ENCODE data around the gene C2CD4A. TPM values are rescaled to one million over a fixed set of nuclear protein-coding genes. Genes with fewer than 3 reads are reported as not detected.
A peak's percentile ranks its signal among the peaks of the same experiment; 100 is the strongest.

The C2CD4A gene
- total and polyA plus RNA-seq, 2 donors from 2014 or later, result 0.17 to 5.3 TPM

GRCh38 chr15:62112081-62112480, 45.3 kb downstream of the C2CD4A start:
- Histone ChIP-seq H3K36me3 (ENCODE audit: control insufficient read depth in 2 of 3, insufficient read depth in 3 of 3, low read length in 3 of 3) (no peaks in the 10 kb centered on the region), H3K4me3 (ENCODE audit: low read length in 3 of 3) (no peak overlapping the region), H3K9ac (ENCODE audit: low read length in 3 of 3) (no peak overlapping the region), H3K27ac (ENCODE audit: low read depth in 2 of 2, low read length in 2 of 2) (no peak overlapping the region), H3K4me1 (ENCODE audit: control insufficient read depth in 2 of 3, insufficient read depth in 2 of 3, low read depth in 1 of 3, low read length in 3 of 3) (peaks cover 0 to 2% (median 0%) of the 10 kb centered on the region in 3 donors), H3K9me3 (ENCODE audit: control insufficient read depth in 2 of 3, insufficient read depth in 1 of 3, low read length in 3 of 3) (no peaks in the 10 kb centered on the region), H3K27me3 (ENCODE audit: control insufficient read depth, insufficient read depth, low read length) (no peaks in the 10 kb centered on the region)
- FAIRE-seq, result no peak
- DNase-seq, result no peak
- TF ChIP-seq CTCF (IDR thresholded peaks at IDR 0.05; ENCODE audit: borderline replicate concordance, extremely low read depth, insufficient read depth), result no peak
- intact Hi-C loops (cut with DNase I), result no loop called here

- FAIRE-seq, result no peak
- Histone ChIP-seq H3K9me3 (ENCODE audit: control insufficient read depth in 2 of 3, insufficient read depth in 1 of 3, low read length in 3 of 3) (no peaks in the 10 kb centered on the region), H3K27me3 (ENCODE audit: control insufficient read depth, insufficient read depth, low read length) (no peaks in the 10 kb centered on the region), H3K27ac (ENCODE audit: low read depth in 2 of 2, low read length in 2 of 2) (no peak overlapping the region), H3K36me3 (ENCODE audit: control insufficient read depth in 2 of 3, insufficient read depth in 3 of 3, low read length in 3 of 3) (no peaks in the 10 kb centered on the region), H3K4me1 (ENCODE audit: control insufficient read depth in 2 of 3, insufficient read depth in 2 of 3, low read depth in 1 of 3, low read length in 3 of 3) (peaks cover 0 to 2% (median 0%) of the 10 kb centered on the region in 3 donors), H3K4me3 (ENCODE audit: low read length in 3 of 3) (no peak overlapping the region), H3K9ac (ENCODE audit: low read length in 3 of 3) (no peak overlapping the region)
- intact Hi-C loops (cut with DNase I), result no loop called here
- DNase-seq, result peak in 1 of 5 donors; percentile 52
- no peak for TF ChIP-seq CTCF (IDR thresholded peaks at IDR 0.05; ENCODE audit: borderline replicate concordance, extremely low read depth, insufficient read depth)
These were observed 46.1 kb downstream of the C2CD4A start for GRCh38 chr15:62112616-62113593.

- Histone ChIP-seq H3K4me1 (ENCODE audit: control insufficient read depth in 2 of 3, insufficient read depth in 2 of 3, low read depth in 1 of 3, low read length in 3 of 3) (peaks cover 0 to 8% (median 0%) of the 10 kb centered on the region in 3 donors), H3K27ac (ENCODE audit: low read depth in 2 of 2, low read length in 2 of 2) (peak overlapping the region in 1 of 2 donors; percentile 35), H3K9me3 (ENCODE audit: control insufficient read depth in 2 of 3, insufficient read depth in 1 of 3, low read length in 3 of 3) (no peaks in the 10 kb centered on the region), H3K9ac (ENCODE audit: low read length in 3 of 3) (no peak overlapping the region), H3K36me3 (ENCODE audit: control insufficient read depth in 2 of 3, insufficient read depth in 3 of 3, low read length in 3 of 3) (no peaks in the 10 kb centered on the region), H3K27me3 (ENCODE audit: control insufficient read depth, insufficient read depth, low read length) (no peaks in the 10 kb centered on the region), H3K4me3 (ENCODE audit: low read length in 3 of 3) (no peak overlapping the region)
- no peak for TF ChIP-seq CTCF (IDR thresholded peaks at IDR 0.05; ENCODE audit: borderline replicate concordance, extremely low read depth, insufficient read depth)
- DNase-seq (peak in 2 of 5 donors; percentile 55 to 56), FAIRE-seq (no peak)
- intact Hi-C loops (cut with DNase I), result no loop called here
These were observed 49.1 kb downstream of the C2CD4A start for GRCh38 chr15:62115847-62116246.
